HG02840 (cell line): ENCODE data around the gene FGFR3.

Experiments used
- ATAC-seq: cut with Tn5 transposase; IDR thresholded peaks from one replicate; pipeline ENCODE4 v1.9.1; 2021; ENCODE audit warnings: mild to moderate bottlenecking, moderate library complexity, moderate number of reproducible peaks; ENCODE audit not compliant: unreplicated experiment, low FRiP score

Gene FGFR3

DNA sequence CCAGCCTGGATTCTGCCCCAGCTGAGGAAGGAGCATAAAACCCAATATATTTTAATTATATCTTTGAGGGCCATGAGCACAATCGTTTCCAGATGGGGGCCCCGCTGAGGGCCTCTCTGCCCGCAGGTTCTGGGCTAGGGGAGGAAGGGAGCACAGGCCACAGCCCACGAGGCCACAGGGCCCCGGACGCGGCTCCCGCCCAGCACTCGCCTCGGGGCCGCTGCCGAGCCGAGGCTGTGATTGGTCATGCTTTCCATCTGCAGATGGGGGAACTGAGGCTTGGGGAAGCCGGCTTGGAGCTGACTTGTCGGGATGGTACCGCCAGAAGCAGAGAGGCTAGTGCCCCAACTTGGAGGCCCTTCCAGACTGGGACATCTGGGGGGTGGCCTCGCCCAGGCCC is 37.8 kb upstream of the FGFR3 start:
- no peak for ATAC-seq

- ATAC-seq: no peak
Observed at GRCh38 chr4:1756079-1756478, 37.0 kb upstream of the FGFR3 start.

- ATAC-seq: no peak
Observed at GRCh38 chr4:1756893-1757779, 36.0 kb upstream of the FGFR3 start.

DNA sequence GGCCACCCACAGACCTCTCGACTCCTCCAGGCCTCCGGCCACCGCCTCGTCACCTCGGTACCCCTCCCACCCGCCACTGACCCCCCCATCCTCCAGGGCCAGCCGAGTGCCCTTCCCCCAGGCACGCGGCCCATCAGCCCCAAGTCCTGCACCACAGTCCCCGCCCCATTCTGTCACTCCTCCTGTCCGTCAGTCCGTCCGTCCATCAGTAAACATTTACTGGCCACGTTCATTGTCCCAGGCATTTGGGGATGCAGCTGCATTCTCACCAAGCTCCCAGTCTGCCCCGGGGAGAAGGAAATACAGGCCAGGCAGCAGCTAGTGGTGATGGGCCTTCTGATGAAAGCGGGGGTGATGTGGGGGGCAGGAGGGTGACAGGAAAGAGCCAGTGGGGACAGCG is 35.3 kb upstream of the FGFR3 start:
- no peak for ATAC-seq

DNA sequence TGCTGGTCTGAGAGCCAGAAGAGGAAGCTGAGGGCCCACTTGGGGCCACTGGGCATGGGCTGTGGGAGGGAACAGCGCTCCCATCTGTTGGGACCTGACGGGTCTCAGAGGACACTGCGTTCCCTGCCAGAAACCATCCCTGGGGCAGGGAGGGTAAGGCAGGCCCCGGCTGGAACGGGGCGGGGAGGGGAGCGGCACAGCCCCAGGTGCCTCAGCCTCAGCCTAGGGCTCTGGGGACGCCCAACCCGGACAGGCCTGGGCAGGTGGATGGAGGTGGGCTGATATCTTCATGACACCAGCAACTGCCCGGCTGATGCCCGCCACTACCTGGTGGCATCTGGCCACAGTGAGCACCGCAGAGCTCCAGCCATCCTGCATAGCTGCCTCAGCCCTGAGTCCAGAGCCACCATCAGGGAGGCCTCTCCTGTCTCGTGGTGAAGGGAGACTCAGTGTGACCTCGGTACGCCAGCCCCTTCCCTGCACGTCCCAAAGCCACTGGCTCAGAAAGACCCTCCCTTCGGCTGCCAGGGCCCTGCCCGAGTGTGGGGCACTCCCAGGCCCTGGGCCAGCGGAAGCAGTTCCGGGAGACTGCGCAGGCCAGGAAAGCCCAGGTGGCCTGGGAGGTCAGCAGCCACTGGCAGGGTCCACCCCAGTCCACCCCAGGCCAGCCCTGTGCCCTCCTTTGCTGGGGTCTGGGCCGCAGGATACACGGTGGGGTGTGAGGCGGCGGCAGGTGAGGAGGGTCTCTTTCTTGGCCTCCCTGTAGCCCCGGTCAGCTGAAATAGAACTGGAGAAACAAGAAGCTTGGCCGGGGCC is 34.6 kb upstream of the FGFR3 start:
- ATAC-seq: no peak

GRCh38 chr4:1759170-1759817 is 33.8 kb upstream of the FGFR3 start:
- ATAC-seq: no peak

GRCh38 chr4:1759818-1760223 is 33.3 kb upstream of the FGFR3 start:
- ATAC-seq: no peak

DNA sequence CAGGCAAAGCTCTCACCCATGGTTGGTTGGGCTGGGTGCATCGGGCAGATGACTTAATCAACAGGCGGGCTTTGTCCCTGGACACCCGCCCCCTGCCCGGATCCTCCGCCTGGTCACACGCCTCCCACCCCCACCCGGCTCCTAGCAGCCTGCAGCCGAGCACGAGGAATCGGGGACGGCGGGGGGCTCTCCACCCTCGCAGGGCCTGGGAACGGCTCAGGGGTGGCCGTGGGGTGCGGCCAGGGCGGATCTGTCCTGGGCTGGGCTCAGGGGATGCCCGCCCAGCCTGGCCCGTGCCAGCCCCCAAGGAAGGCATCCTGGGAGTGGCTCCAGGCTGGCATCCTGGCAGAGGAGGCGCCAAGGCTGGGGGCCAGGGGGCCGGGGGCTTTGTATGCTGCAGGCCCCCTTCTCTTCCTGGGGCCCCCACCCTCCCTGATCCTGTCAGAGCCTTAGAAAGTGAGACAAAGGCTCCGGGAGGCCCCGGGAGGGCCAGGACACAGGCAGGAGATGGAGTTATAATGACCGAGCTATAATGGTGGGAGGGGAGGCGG is 32.5 kb upstream of the FGFR3 start:
- no peak for ATAC-seq

GRCh38 chr4:1761130-1761689 is 31.9 kb upstream of the FGFR3 start:
- no peak for ATAC-seq

- ATAC-seq: no peak
Observed at GRCh38 chr4:1762264-1763010, 30.7 kb upstream of the FGFR3 start.

DNA sequence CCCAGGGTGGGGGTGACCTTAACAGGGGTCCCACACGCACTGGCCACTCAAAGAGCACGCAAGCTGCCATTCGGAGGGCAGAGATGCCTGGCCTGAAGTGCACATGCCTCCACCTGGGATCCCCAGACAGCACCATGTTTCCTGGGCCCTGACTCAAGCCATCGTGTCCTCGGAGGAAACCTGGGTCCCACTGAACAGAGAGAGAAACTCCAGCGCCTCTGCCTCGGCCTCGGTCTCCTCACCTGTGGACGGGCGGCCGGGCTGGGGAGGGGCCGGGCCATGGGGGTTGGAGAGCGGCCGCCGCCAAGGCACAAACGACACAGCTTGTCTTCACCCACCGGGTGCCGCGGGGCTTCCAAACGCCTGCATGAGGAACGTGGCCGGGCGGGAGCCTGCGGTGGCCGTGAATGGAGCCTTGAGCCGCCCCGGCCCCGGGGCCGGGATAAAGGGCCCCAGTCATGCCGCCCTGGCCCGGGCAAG is 30.0 kb upstream of the FGFR3 start:
- ATAC-seq: no peak

DNA sequence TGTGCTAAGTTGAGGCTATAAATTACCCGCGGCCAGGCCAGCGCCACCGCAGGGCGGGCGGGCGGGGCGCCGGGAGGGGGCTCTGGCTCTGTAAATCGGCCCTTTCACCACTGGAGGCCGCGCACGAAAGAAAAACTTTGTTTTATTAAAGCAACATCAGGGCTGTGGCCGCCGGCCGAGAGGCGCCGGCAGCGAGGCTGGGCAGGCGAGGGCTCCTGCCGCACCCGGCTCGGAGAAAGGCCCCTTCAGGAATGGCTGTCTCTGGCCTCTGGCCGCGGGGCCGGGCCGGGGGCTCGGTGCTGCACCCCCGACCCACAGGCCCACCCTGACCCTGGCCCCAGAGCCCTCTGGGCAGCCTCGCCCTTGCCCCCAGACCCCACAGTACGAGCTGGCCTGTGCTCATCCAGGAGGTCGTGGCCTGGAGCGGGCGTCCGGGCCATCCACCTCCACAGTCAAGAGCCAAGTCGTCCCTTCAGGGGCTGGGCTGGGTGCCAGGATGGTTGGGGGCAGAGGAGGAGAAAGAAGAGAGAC is 29.5 kb upstream of the FGFR3 start:
- ATAC-seq: no peak

- ATAC-seq: no peak
Observed at GRCh38 chr4:1764670-1765069, 28.4 kb upstream of the FGFR3 start.

GRCh38 chr4:1765409-1766072 is 27.6 kb upstream of the FGFR3 start:
- no peak for ATAC-seq

- no peak for ATAC-seq
Observed at GRCh38 chr4:1766106-1767060, 26.7 kb upstream of the FGFR3 start.

GRCh38 chr4:1767061-1767769 is 25.9 kb upstream of the FGFR3 start:
- ATAC-seq: no peak

- ATAC-seq: no peak
Observed at GRCh38 chr4:1767770-1768366, 25.2 kb upstream of the FGFR3 start.
